ENCODE data around the gene ODC1. TPM values are rescaled to one million over a fixed set of nuclear protein-coding genes. Genes with fewer than 3 reads are reported as not detected.
"Not testable (repeated sequence)": the region's sequence is repeated elsewhere in the genome, so short reads cannot be mapped to it uniquely, and the experiment has no call there.

ODC1 gene
- total RNA-seq, 1 experiment from 2014 or later: 175 TPM

DNA sequence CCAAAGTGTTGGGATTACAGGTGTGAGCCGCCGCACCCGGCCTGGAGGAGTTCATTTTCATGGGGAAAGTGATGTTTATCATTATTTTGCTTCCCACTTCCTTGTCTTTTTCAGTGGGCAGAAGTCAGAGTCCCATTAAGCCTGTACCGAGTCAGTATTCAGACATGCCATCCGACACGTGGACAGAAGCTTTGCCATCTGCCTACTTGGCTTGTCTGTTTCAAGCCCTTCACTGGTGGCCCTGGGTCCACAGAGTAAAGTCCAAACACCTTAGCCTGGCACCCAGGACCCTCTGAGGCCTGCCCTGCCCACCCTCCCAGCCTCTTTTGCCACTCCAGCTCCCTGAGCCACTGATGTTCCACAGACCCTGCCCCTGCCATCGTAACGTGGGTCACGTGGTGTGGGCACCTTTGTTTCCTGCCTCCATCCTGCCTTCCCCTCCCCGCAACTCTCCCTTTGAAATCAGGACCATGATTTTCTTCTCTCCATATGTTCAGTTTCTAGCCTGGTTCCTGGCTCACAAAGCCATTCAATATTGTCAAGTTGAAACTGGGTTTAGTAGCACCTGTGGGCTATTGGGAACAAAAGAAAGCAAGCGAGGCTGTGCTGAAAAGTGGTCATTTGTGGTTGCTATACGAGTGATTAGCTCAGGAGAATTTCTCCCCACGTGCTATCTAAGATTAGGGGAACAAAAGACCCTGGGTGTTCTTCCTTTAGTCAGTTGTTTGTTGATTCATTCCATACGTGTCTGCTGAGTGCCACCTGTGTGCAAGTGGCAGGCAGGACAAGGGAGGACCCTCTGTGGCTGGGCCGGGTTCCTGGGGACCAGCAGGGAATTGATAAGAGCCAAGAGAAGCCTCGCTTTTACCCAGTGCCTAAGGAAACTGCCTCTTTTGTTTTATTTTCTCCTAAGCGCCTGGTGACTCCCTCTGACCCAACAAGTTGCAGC, 5.1 kb upstream of the ODC1 start:
- Histone ChIP-seq H3K36me3 (replicated peaks; ENCODE audit: control insufficient read depth, insufficient read depth, low read length) (no peaks in the 10 kb centered on the region), H3K4me3 (ENCODE audit: insufficient read depth, low read depth, low read length) (no peak overlapping the region), H3K27me3 (ENCODE audit: control insufficient read depth, insufficient read depth, low read length) (no peaks in the 10 kb centered on the region; the same call in 1 of the 2 replicates)
- DNase-seq: peak; percentile 35

DNA sequence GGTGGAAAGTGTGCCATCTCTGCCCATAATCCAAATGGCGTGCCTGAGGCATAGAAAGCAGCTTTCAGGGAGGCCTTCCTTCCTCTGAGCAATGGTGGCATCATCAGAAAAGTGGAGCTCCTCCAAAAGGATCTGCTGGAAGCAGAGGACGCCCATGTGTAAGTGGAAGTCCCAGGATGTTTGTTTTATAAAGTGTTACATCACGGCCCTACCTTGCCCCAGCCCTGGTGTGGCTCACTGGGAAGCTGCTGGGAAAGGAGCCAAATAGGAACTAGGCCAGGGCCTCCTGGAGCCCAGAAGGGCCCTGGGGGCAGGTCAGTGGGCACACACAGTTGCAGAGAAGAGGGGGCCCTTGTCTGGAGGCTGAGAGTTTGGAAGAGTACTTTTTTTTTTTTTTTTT, 4.2 kb upstream of the ODC1 start:
- Histone ChIP-seq H3K27me3 (ENCODE audit: control insufficient read depth, insufficient read depth, low read length) (peaks cover 2% of the 10 kb centered on the region), H3K36me3 (replicated peaks; ENCODE audit: control insufficient read depth, insufficient read depth, low read length) (no peaks in the 10 kb centered on the region), H3K4me3 (ENCODE audit: insufficient read depth, low read depth, low read length) (no peak overlapping the region)
- peak; percentile 21 for DNase-seq

DNA sequence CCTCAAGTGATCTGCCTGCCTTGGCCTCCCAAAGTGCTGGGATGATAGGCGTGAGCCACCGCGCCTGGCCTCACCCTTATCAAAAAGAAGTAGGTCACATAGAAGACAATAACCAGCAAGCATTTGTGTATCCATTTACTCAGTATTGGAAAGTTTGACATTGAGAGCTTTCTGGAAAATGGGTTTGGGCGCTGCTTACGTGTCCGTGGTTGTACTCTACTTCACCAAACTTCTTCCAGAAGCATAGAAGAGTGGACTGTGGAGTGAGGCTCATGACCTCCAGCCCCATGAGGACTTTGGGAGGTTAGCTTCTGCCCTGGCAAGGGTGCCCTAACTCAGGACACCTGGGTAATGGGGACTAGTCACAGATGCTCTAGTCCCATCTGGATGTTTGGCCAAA, 3.7 kb upstream of the ODC1 start:
- no peak for DNase-seq
- Histone ChIP-seq H3K27me3 (ENCODE audit: control insufficient read depth, insufficient read depth, low read length) (peaks cover 3% of the 10 kb centered on the region), H3K36me3 (replicated peaks; ENCODE audit: control insufficient read depth, insufficient read depth, low read length) (no peaks in the 10 kb centered on the region), H3K4me3 (ENCODE audit: insufficient read depth, low read depth, low read length) (no peak overlapping the region)

DNA sequence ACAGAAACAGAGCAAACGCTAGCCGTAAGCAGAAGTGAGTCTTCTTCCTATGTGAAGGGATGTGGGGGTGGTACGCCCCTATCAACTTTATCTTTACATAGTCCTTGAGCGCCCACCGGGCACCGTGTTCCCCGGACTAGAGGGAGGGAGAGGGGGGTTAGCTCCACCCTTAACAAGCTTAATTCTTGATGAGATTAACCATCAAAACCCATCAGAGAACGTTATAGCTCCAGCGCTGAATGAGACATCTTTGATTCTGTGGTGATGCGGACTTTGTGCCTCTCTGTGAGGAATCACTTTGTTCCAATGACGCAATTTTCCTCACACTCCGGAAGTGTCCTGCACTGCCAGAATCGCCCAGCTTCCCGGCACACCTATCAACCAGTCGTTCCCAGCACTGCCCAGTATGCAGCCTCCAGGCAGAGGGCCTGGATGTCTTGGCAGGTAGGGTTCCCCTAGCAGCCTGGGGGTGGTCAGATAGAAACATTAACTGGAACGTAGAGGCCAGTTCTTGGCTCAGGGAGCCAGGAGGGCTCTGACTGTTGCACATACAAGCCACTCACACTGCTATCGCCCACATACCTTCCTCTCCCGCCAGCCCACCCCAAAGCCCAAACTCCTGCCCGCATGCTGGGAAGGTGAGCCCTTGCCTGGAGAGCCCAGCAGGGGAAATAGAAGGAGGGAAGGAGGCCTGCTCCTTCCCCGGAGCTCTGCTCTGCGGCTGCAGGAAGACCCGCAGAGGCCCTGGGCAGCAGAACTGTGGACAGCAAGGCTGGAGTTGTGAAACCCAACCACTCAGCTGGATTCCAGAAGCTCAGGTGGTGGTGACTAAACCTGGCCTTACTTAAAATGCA, 1.9 kb upstream of the ODC1 start:
- no peaks in the 10 kb centered on the region for H3K36me3 ChIP-seq (replicated peaks; ENCODE audit: control insufficient read depth, insufficient read depth, low read length)
- no peak overlapping the region for H3K4me3 ChIP-seq (ENCODE audit: insufficient read depth, low read depth, low read length)
- peaks cover 3% of the 10 kb centered on the region for H3K27me3 ChIP-seq (ENCODE audit: control insufficient read depth, insufficient read depth, low read length)
- DNase-seq: peak; percentile 51

DNA sequence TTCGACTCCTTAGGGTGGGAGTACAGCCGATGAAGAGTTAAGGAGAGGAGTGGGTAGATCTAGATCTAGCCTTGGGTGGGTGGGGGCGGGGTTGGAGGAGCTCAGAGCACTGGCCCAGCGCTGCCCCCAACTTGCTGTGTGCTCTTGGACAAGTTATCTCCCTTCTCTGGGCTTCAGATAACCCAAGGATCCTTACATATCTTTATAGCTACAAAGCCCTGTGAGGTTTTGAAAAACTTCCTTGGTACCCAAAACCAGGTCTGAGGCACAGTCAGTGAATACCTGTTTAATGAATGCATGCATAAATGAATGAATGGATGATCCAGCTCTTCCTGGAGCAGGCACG, 1.3 kb upstream of the ODC1 start:
- DNase-seq: no peak
- Histone ChIP-seq H3K4me3 (ENCODE audit: insufficient read depth, low read depth, low read length) (no peak overlapping the region; the same call in 1 of the 2 replicates), H3K36me3 (replicated peaks; ENCODE audit: control insufficient read depth, insufficient read depth, low read length) (peaks cover 2% of the 10 kb centered on the region), H3K27me3 (ENCODE audit: control insufficient read depth, insufficient read depth, low read length) (peaks cover 3% of the 10 kb centered on the region)

DNA sequence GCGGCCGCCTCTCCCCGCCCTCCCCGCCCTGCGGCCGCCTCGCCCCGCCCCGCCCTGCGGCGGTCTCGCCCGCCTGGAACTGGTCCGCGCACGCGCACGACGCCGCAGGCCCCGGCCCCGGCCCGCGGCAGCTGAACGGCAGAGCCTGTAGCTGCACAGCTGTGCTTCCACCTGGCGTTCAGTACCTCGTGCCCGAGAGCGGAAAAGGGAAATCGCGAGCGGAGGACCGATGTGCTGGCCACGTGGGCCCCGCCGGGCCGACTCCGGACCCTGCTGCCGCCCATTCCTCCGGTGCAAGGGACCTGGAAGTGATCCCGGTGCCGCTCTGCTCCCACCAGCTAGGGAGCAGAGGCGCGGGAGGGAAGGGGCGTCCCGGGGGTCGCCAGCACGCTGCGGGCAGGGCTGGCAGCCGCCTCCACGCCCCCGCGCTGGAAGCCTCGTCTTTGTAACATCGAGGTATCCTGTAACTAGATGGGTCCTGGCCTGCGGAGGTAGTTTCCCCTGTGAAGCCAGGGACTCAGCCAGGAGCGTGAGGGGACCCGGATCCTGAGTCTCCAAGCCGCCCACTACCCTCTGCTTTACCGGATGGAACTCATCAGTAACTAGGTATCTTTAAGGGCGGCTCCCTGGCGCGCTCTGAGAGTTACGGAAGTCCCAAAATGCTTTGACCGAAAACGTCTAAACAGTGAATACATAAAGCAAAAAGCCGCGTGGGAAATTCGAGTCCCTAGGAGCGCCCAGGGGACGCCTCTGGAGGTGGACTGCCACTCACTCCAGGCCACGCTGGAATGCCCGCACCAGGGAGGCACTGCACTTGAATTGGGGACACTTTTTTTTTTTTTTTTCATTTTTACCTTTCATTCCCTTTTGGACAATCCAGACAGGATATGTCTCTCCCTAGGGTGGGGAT, 704 bp upstream of the ODC1 start:
- peaks cover 5% of the 10 kb centered on the region for H3K36me3 ChIP-seq (replicated peaks; ENCODE audit: control insufficient read depth, insufficient read depth, low read length)
- DNase-seq: peak; percentile 99
- H3K27me3 ChIP-seq (ENCODE audit: control insufficient read depth, insufficient read depth, low read length): peaks cover 3% of the 10 kb centered on the region
- H3K4me3 ChIP-seq (ENCODE audit: insufficient read depth, low read depth, low read length): peak overlapping the region; percentile 64

DNA sequence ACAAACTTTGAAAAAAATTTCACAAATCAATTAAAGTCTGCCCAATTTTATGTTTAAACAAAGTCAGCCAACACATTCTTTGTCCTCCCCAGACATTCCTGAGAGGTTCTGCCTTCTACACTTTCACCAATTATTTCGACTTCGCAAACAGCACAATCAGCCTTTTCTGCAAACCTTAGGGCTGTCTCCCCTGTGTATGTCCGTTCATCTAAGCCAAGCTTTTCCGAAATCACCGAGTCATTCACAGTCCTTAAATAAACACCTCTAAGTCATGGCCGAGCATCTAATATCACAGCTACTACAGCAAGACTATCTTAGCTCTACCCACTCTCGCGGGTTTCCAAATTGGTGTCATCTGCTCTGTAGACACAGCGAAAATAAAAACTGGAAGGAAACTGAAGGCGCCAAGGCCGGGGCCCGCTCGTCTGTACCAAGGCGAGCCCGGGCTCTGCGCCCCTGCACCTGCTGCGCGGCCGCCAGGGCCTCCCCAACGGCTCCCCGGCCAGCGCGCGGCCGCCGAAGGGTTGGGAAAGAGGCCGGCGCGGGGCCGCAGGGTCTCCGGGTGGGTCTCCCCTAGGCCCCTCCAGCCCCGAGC, 730 bp downstream of the ODC1 start:
- Histone ChIP-seq H3K27me3 (ENCODE audit: control insufficient read depth, insufficient read depth, low read length) (peaks cover 3% of the 10 kb centered on the region), H3K36me3 (replicated peaks; ENCODE audit: control insufficient read depth, insufficient read depth, low read length) (peaks cover 7% of the 10 kb centered on the region), H3K4me3 (ENCODE audit: insufficient read depth, low read depth, low read length) (peak overlapping the region; percentile 41)
- no peak for DNase-seq

DNA sequence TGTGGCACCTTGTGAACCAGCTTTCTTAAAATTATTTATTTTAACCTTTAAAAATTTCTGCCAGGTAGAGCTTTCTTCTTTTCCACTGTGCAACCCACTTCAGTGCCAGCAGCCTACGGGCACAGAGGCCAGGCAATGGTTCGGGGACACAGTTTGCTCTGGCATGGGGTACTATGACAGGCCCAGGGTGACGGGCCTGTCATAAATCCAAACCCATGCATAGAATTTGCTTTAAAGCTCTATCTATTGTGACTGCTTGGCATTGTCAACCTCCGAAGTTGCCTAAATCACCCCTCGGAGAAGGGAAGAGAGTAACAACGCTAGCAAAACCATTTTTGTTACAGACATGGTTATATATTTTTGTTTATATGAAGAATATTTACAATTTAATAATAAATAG, 1.5 kb downstream of the ODC1 start:
- H3K36me3 ChIP-seq (replicated peaks; ENCODE audit: control insufficient read depth, insufficient read depth, low read length): peaks cover 7% of the 10 kb centered on the region
- H3K4me3 ChIP-seq (ENCODE audit: insufficient read depth, low read depth, low read length): no peak overlapping the region
- H3K27me3 ChIP-seq (ENCODE audit: control insufficient read depth, insufficient read depth, low read length): peaks cover 3% of the 10 kb centered on the region
- no peak for DNase-seq

DNA sequence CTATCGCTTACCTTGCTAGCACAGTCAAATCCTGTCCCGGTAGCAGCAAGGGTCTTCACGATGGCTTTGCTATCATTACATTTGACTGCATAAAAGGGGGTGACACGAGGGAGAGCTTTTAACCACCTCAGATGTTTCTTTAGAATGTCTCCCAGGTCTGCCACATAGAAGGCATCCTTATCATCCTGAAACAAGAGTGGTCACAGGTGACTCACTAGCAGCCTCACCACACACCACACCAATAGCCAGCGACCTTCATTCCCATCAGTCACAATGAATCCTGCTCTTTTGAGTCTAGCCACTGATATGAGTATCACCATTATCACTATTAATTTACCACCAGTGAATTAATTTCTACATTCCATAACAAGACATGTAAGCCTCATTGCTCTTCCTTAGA, 3.7 kb downstream of the ODC1 start:
- Histone ChIP-seq H3K4me3 (ENCODE audit: insufficient read depth, low read depth, low read length) (no peak overlapping the region), H3K36me3 (replicated peaks; ENCODE audit: control insufficient read depth, insufficient read depth, low read length) (peaks cover 10% of the 10 kb centered on the region)

DNA sequence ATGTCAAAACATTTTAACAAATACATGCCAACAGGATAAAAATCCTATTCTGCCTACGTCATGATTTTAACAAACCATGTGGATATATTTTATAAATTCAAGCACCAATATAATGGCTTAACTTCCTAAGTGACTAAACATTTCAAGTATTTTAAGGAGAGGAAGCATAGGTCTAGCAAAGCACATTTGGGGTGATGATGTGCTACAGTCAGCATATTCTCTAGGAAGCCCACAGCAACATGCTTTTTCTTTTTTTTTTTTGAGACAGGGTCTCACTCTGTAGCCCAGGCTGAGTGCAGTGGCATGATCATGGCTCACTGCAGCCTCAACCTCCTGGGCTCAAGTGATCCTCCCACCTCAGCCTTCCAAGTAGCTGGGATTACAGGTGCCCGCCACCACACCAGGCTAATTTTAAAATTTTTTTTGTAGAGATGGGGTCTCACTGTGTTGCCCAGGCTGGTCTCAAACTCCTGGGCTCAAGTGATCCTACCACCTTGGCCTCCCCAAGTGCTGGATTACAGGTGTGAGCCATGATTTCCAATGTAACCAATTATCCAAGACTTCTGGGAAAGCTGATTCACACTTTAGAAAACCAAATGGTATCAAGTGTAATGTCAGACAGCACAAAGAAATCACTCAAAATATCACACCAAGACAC, 5.5 kb downstream of the ODC1 start:
- peaks cover 10% of the 10 kb centered on the region for H3K36me3 ChIP-seq (replicated peaks; ENCODE audit: control insufficient read depth, insufficient read depth, low read length)
- not testable (repeated sequence) for H3K4me3 ChIP-seq (ENCODE audit: insufficient read depth, low read depth, low read length); H3K27me3 ChIP-seq (ENCODE audit: control insufficient read depth, insufficient read depth, low read length); DNase-seq

More for the DNA sequence above, 3.7 kb downstream of the ODC1 start:
- H3K27me3 ChIP-seq (ENCODE audit: control insufficient read depth, insufficient read depth, low read length): peaks cover 3% of the 10 kb centered on the region
- no peak for DNase-seq

DNA sequence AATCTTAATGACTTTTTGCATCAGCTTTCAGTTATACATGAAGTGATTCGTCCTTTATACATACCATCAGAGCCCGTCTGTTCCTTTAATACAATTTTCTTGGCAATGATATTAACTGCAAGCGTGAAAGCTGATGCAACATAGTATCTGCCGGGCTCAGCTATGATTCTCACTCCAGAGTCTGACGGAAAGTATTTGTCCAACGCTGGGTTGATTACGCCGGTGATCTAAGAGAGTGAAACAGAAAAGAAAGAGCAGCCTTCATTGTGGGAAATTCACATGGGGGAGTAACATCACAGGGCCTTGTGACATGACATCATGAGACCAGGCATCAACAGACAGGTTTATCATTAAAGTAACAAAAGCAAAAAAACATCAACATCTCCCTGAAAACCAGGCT, 6.2 kb downstream of the ODC1 start:
- peaks cover 10% of the 10 kb centered on the region for H3K36me3 ChIP-seq (replicated peaks; ENCODE audit: control insufficient read depth, insufficient read depth, low read length)
- H3K4me3 ChIP-seq (ENCODE audit: insufficient read depth, low read depth, low read length): no peak overlapping the region
- DNase-seq: no peak
- H3K27me3 ChIP-seq (ENCODE audit: control insufficient read depth, insufficient read depth, low read length): no peaks in the 10 kb centered on the region

DNA sequence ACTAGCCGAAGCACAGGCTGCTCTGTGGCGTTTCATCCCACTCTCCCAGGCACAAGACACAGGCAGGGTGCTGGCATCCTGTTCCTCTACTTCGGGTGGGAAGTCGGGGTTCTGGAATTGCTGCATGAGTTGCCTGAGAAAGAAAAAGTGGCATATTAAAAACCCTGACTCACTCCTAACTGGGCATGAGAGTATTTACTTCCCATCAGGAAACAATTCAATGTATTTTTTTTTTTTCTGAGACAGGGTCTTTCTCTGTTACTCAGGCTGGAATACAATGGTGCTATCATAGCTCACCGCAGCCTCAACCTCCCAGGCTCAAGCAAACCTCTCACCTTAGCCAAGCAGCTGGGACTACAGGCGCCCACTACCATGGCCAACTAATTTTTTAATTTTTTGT, 7.4 kb downstream of the ODC1 start:
- no peak for DNase-seq
- Histone ChIP-seq H3K4me3 (ENCODE audit: insufficient read depth, low read depth, low read length) (no peak overlapping the region), H3K27me3 (ENCODE audit: control insufficient read depth, insufficient read depth, low read length) (no peaks in the 10 kb centered on the region), H3K36me3 (replicated peaks; ENCODE audit: control insufficient read depth, insufficient read depth, low read length) (peaks cover 10% of the 10 kb centered on the region)

DNA sequence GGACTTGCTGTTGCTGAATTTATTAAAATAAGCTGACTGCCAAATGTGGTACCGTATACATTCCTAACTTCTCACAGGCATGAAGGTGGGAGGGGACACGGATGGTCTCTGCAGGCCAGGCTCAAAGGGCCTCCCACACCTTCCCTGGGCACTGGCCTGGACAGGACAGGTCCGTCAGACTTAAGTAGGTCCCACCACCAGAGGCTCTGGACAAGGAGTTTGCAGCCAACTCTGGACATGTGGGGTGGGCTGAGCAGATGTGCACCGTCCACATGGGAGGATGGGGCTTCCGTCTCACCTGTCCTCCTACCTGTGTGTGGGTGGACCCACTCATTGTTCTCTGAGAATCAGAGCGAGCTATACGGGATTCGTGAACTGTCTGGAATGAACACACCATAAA, 8.2 kb downstream of the ODC1 start:
- H3K36me3 ChIP-seq (replicated peaks; ENCODE audit: control insufficient read depth, insufficient read depth, low read length): peaks cover 10% of the 10 kb centered on the region
- H3K27me3 ChIP-seq (ENCODE audit: control insufficient read depth, insufficient read depth, low read length): no peaks in the 10 kb centered on the region
- no peak for DNase-seq
- no peak overlapping the region for H3K4me3 ChIP-seq (ENCODE audit: insufficient read depth, low read depth, low read length)
